ENCODE results near the gene LCE1D.

The LCE1D gene

GRCh38 chr1:152796421-152796820 is at the start of gene LCE1D:
Gene LCE1D, plus strand, starts transcription at chr1:152796721. Its CDS starts 1,074 bp downstream, at chr1:152797795.
- no peak for DNase-seq

- no peak for DNase-seq
Measured at GRCh38 chr1:152747831-152748230, 48.7 kb upstream of the LCE1D start.

GRCh38 chr1:152752225-152752624 is 44.3 kb upstream of the LCE1D start:
- no peak for DNase-seq

GRCh38 chr1:152753586-152753985 is 42.9 kb upstream of the LCE1D start:
- DNase-seq = no peak

GRCh38 chr1:152756872-152757271 is 39.6 kb upstream of the LCE1D start:
- no peak for DNase-seq

GRCh38 chr1:152757747-152758146 is 38.8 kb upstream of the LCE1D start, which contains the start of gene KPRP:
Gene KPRP, plus strand, starts transcription at chr1:152758025. Its CDS starts 1,564 bp downstream, at chr1:152759589.
- DNase-seq = no peak

- DNase-seq = no peak
Measured at GRCh38 chr1:152758636-152759035, 37.9 kb upstream of the LCE1D start.

- no peak for DNase-seq
Measured at GRCh38 chr1:152759453-152760173, 36.9 kb upstream of the LCE1D start.

- DNase-seq = no peak
Measured at GRCh38 chr1:152760551-152761190, 35.9 kb upstream of the LCE1D start.

GRCh38 chr1:152761609-152762213 is 34.8 kb upstream of the LCE1D start:
- DNase-seq = no peak

- no peak for DNase-seq
Measured at GRCh38 chr1:152768847-152769533, 27.5 kb upstream of the LCE1D start.

- no peak for DNase-seq
Measured at GRCh38 chr1:152770411-152770810, 26.1 kb upstream of the LCE1D start.

GRCh38 chr1:152774875-152775274 is 21.6 kb upstream of the LCE1D start, which contains the start of gene LCE1F:
Gene LCE1F, plus strand, starts transcription at chr1:152775140. Its CDS starts 1,232 bp downstream, at chr1:152776372.
- DNase-seq = no peak

GRCh38 chr1:152776361-152776760 is 20.2 kb upstream of the LCE1D start:
- no peak for DNase-seq

GRCh38 chr1:152777510-152778137 is 18.9 kb upstream of the LCE1D start:
- DNase-seq = no peak

- no peak for DNase-seq
Measured at GRCh38 chr1:152783095-152783494, 13.4 kb upstream of the LCE1D start.

GRCh38 chr1:152786077-152786476 is 10.4 kb upstream of the LCE1D start, which contains the start of gene LCE1E:
Gene LCE1E, plus strand, starts transcription at chr1:152786257. Its CDS starts 1,043 bp downstream, at chr1:152787300.
- DNase-seq = no peak

GRCh38 chr1:152795686-152796085 is 835 bp upstream of the LCE1D start:
- no peak for DNase-seq

- no peak for DNase-seq
Measured at GRCh38 chr1:152801333-152801732, 4.8 kb downstream of the LCE1D start.

- no peak for DNase-seq
Measured at GRCh38 chr1:152806576-152806975, 10.1 kb downstream of the LCE1D start, which contains the start of gene LCE1C. Gene LCE1C, minus strand, starts transcription at chr1:152806651. Its CDS starts 1,173 bp downstream, at chr1:152805478.

- no peak for DNase-seq
Measured at GRCh38 chr1:152811050-152811449, 14.5 kb downstream of the LCE1D start.

GRCh38 chr1:152811671-152812070 is 15.2 kb downstream of the LCE1D start, which contains the start of gene LCE1B:
Gene LCE1B, plus strand, starts transcription at chr1:152811971. Its CDS starts 476 bp downstream, at chr1:152812447.
- DNase-seq = no peak

All from retina (tissue), 1 donor.